LNCAP (cell line): ENCODE measurements around the gene PIEZO1.

Experiments used
- TF ChIP-seq, protein P1 (sequence below): fragments of 450-650 bp; IDR thresholded peaks from 2 replicates; pipeline ENCODE4 v1.5.1; 2017; ENCODE audit warnings: mild to moderate bottlenecking

Gene PIEZO1

DNA sequence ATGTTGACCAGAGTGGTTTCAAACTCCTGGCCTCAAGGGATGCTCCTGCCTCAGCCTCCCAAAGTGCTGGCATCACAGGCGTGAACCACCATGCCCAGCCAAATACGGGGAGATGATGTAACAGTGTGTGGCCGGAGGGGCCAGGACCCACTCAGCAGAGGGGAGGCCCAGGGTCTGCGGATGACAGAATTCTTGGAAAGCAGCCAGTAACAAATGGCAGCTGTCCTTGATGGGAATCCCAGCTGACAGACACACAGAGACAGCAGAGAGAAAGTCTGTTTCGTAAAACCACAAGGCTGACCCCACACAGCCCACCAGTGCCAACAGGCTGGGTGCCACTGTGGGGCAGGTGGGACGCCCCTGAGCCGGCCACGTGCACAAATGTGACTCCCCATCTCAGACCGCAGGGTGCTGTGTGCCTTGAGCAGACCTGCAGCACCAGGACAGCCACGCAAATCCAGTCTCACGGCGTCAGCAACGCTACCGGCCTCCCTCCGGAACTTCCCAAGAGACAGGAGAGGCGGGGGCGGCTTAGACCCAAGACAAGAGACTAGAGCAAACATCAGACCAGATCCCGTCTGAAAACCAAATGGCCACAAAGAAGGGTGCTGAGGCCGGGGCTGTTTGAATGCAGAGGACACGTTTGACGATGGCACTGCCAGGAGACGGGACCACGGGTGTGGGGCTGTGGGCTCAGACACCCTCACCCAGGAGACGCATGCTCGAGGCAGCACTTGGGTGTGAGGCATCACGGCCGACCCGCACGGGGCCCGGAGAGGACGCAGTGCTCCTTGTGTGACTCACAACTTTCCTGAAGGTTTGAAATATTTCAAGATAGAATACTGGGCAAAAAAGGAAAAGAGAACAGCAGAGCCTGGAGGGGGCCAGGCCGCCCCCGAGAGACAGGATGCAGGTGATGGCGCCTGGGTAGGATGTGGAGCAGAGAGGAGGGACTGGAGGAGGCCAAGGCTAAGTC lies 54.1 kb downstream of the PIEZO1 start:
- TF ChIP-seq, protein P1, sequence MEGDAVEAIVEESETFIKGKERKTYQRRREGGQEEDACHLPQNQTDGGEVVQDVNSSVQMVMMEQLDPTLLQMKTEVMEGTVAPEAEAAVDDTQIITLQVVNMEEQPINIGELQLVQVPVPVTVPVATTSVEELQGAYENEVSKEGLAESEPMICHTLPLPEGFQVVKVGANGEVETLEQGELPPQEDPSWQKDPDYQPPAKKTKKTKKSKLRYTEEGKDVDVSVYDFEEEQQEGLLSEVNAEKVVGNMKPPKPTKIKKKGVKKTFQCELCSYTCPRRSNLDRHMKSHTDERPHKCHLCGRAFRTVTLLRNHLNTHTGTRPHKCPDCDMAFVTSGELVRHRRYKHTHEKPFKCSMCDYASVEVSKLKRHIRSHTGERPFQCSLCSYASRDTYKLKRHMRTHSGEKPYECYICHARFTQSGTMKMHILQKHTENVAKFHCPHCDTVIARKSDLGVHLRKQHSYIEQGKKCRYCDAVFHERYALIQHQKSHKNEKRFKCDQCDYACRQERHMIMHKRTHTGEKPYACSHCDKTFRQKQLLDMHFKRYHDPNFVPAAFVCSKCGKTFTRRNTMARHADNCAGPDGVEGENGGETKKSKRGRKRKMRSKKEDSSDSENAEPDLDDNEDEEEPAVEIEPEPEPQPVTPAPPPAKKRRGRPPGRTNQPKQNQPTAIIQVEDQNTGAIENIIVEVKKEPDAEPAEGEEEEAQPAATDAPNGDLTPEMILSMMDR, result no peak

DNA sequence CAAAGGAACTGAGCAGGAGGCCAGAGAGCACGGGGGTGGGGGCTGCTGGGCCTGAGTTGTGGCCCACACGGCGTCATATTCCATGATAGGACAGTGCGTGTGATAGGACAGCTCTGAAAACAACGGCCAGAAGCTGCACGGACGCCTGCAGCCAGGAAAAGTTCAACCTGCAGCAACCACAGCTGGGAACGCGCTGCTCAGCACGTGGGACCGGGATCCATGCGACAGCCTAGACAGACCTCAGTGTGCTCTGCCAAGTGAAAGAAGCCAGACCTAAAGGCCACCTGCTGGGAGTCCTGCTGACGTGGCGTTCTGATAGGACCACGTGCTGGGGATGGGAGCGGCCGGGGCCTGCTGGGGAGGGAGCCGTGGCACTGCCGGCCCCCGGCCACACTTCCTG lies 57.1 kb downstream of the PIEZO1 start:
- TF ChIP-seq, protein P1, result no peak

DNA sequence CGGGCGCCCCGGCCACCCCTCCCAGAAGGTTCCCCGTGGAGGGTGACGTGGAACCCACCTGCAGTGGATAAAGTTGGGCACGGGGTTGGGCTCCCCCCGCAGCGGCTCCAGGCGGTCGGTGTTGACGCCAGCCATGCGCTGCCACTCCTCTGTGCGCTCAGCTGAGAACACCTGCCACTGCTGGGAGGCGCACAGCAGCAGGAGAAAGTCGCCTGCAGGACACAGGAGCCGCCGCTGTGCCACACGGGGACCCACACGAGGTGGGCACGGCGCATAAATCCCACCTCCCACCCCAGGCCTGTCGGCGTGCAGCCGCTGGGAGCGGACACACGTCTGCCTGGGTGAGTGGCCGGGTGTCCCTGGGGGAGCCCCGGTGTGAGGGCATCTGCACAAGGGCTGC lies 58.0 kb downstream of the PIEZO1 start:
- TF ChIP-seq, protein P1, result no peak

DNA sequence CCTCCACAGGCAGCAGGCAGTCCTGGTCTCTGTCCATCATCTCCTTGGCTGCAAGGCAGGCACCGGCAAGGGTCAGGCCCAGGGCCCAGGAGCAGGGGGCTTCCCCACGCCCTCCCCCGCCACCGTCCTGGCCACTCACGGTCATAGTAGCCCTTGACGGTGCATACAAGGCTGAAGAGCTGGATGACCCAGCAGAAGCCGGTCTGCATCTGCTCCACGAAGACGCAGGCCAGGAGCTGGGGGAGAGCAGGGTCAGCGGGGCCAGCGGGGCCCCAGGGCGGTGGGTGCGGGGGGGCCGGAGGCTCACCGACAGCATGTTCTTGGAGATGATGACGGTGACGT lies 58.6 kb downstream of the PIEZO1 start:
- TF ChIP-seq, protein P1, result no peak

DNA sequence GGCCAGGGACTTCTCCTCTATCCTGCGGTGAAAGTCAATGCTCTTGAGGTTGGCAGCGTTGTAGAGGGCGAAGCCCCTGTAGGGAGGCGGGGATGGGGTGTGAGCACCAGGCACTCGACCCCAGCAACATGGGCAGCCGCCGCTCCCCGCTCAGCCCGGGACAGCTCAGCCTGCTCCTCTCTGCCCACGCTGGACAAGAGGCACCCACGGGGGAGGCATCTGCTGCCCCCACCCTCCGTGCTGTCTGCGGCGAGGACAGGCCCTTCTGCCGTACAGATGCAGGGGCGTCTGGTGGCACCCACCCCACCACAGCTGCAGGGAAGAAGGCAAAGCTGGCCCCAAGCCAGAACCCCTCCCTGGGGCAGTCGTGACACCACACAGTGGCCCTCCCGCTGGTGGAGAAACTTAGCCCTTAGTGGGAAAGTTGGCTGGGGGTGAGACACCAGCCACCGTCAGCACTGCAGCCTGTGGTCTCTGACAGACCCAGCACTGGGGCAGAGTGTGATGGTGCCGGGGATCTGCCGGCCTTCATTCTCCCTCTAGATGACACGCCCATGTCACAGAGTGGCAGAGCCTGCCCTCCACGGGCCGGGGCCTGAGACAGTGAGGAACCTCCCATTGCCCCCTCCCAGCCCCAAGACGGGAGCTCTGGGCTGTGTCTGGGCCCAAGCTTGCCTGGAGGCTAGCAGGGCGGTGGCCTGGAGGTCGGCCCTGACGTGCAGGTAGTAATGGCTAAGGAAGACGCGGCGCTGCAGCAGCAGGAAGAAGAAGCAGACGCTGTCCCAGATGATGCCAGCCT lies 59.2 kb downstream of the PIEZO1 start:
- TF ChIP-seq, protein P1, result no peak

DNA sequence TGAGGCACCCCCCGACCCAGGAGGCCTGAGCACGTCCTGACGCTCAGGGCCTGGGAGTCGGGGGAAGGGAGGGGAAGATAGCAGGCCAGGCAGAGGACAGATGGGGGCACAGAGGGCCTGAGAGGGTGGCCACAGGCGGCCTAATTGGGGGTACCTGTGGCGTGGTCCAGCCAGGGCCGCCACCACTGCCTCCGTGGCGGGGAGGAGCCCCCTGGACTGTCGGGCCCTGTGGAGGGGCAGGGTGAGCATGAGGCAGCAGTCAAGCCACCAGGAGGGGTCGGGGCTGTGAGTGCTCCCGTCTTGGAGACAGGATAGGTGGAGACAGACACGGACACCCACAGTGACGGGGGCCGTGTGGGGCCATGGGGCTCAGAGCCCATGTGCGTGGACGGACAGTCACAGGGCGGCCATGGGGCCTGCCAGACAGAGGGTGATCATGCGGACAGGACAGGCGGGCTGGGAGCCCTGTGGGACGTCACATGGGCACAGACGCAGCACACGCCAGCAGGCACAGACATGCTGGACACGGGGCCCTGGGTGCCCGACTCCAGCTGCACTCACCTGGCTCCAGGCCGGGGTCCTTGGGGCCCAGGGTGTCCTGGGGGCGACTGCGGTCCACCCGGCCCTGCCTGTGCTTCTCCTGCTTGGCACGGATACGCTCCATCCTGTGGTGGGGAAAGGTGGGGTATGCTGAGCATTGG lies 60.0 kb downstream of the PIEZO1 start:
- TF ChIP-seq, protein P1, result no peak

DNA sequence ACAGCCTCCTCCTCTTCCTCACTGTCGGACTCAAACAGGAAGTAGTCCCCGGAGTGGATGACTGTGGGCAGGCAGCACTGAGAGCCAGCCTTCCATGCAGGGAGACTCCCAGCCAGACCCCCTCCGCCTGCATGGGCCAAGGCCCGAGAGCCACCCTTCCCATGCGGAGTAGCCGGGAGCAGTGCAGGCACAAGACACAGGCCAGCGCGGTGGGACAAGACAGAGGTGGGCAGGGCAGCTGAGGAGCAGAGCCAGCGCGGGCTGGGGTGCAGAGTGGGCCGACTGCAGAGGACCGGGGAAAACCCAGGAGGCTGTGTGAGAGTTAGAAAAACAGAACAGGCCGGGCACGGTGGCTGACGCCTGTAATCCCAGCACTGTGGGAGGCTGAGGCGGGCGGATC lies 61.1 kb downstream of the PIEZO1 start:
- TF ChIP-seq, protein P1, result no peak
